GM12865 (cell line): Measurements from ENCODE around the gene TSPAN4.

Experiments used
- DNase-seq: peaks from one replicate; pipeline ENCODE4 v3.0.0; 2010; ENCODE audit warnings: low read depth
- H3K4me3 ChIP-seq: 2 replicates; pipeline ENCODE4 v1.5.1; 2011; ENCODE audit warnings: mild to moderate bottlenecking, low read depth, low read length, control low read depth
- CTCF ChIP-seq: IDR thresholded peaks from 2 replicates; pipeline ENCODE4 v1.5.1; 2011; ENCODE audit warnings: low read length, control low read depth, low read depth, inconsistent platforms; ENCODE audit not compliant: insufficient read depth; ENCODE audit errors: missing control alignments

The TSPAN4 gene

GRCh38 chr11:875203-875602, 32.6 kb downstream of the TSPAN4 start:
- H3K4me3 ChIP-seq = no peak overlapping the region
- no peak for DNase-seq
- TF ChIP-seq CTCF = no peak

GRCh38 chr11:875769-876301, 33.2 kb downstream of the TSPAN4 start:
- no peak overlapping the region for H3K4me3 ChIP-seq
- no peak for TF ChIP-seq CTCF
- DNase-seq = no peak

GRCh38 chr11:876545-876944, 33.9 kb downstream of the TSPAN4 start:
- TF ChIP-seq CTCF = no peak
- no peak for DNase-seq
- no peak overlapping the region for H3K4me3 ChIP-seq

- peak; percentile 31 for DNase-seq
- no peak overlapping the region for H3K4me3 ChIP-seq
- TF ChIP-seq CTCF = no peak
Observed at GRCh38 chr11:877565-877964, 34.9 kb downstream of the TSPAN4 start.

GRCh38 chr11:880447-880846, 37.8 kb downstream of the TSPAN4 start:
- DNase-seq = no peak
- TF ChIP-seq CTCF = no peak
- H3K4me3 ChIP-seq = no peak overlapping the region

GRCh38 chr11:882596-882995, 39.9 kb downstream of the TSPAN4 start:
- H3K4me3 ChIP-seq = no peak overlapping the region
- TF ChIP-seq CTCF = no peak
- no peak for DNase-seq

- H3K4me3 ChIP-seq = no peak overlapping the region
- DNase-seq = no peak
- no peak for TF ChIP-seq CTCF
Observed at GRCh38 chr11:883527-883926, 40.9 kb downstream of the TSPAN4 start.
